Breast epithelium (tissue), 4 donors: ENCODE results near the gene SORCS3. TPM values are rescaled to one million over a fixed set of nuclear protein-coding genes. Genes with fewer than 3 reads are reported as not detected.

Experiments used
- DNase-seq, 2 donors: peaks; one replicate each; pipeline ENCODE4 v3.0.0-alpha.2; 2019; ENCODE audit warnings: low spot score in 2 of 2
- H3K27ac ChIP-seq, 2 donors: fragments of 200-600 bp; sonication (generic) in 1 of 2; one replicate each; pipeline ENCODE4 v1.5.1; 2016 to 2019; ENCODE audit warnings: mild to moderate bottlenecking in 1 of 2
- H3K27me3 ChIP-seq, 2 donors: fragments of 200-600 bp; sonication (generic) in 1 of 2; one replicate each; pipeline versions ENCODE4 v1.5.1 to v1.6.0; 2017 to 2019; ENCODE audit warnings: control low read depth in 1 of 2, mild to moderate bottlenecking in 1 of 2
- H3K36me3 ChIP-seq: fragments of 200-600 bp; one replicate; pipeline ENCODE4 v1.5.1; 2019
- H3K4me1 ChIP-seq, 2 donors: fragments of 200-600 bp; sonication (generic); one replicate each; pipeline ENCODE4 v1.5.1; 2016 to 2019; ENCODE audit warnings: control low read depth in 1 of 2
- H3K4me3 ChIP-seq, 3 donors: fragments of 200-600 bp; sonication (generic); 1 replicate in 2 of 3; 2 replicates in 1 of 3; pipeline ENCODE4 v1.5.1; 2016 to 2019; ENCODE audit warnings: mild to moderate bottlenecking in 3 of 3, moderate library complexity in 2 of 3
- H3K9me3 ChIP-seq, 2 donors: fragments of 200-600 bp; sonication (generic) in 1 of 2; one replicate each; pipeline ENCODE4 v1.5.1; 2016 to 2019; ENCODE audit warnings: control low read depth in 1 of 2
- CTCF ChIP-seq, 3 donors: fragments of 450-650 bp; IDR thresholded peaks; one replicate each; pipeline ENCODE4 v1.5.1; 2016 to 2017; ENCODE audit warnings: antibody characterized with exemption in 3 of 3, mild to moderate bottlenecking in 3 of 3, moderate library complexity in 3 of 3
- POLR2A ChIP-seq: fragments of 450-650 bp; IDR thresholded peaks from one replicate; pipeline ENCODE4 v1.6.1; 2016; ENCODE audit warnings: antibody characterized with exemption, mild to moderate bottlenecking, moderate library complexity
- POLR2AphosphoS5 ChIP-seq, 3 donors: sonication (generic); formaldehyde crosslinking; IDR thresholded peaks; one replicate each; pipeline ENCODE4 v1.6.1; 2017; ENCODE audit warnings: antibody characterized with exemption in 3 of 3
- intact Hi-C: fragments of 100-400 bp; cut with DNase I; formaldehyde crosslinking; loops from one replicate; pipeline ENCODE4 v1.15.1; 2023; ENCODE audit warnings: low total_unique reads
- total RNA-seq, 3 donors: library from RNA; depleted of rRNA; stranded (reverse); fragments of >200 nt; gene quantifications; one replicate each; pipeline ENCODE4 v1.1.0, GENCODE V29; 2016

The SORCS3 gene
- under 1 TPM in 2 of 3 donors, not detected in 1; under 0.01 to 0.16 TPM for total RNA-seq

- TF ChIP-seq POLR2A (no peak), CTCF (IDR thresholded peaks at IDR 0.05) (no peak), POLR2AphosphoS5 (IDR thresholded peaks at IDR 0.05) (no peak)
- intact Hi-C loops = no loop called here
- Histone ChIP-seq H3K27me3 (peaks cover 0 to 76% of the 10 kb centered on the region in 2 donors), H3K9me3 (no peaks in the 10 kb centered on the region), H3K4me3 (peak within 1 kb of the TSS in 2 of 3 donors; percentile 33 to 53), H3K36me3 (no peaks in the 10 kb centered on the region), H3K4me1 (peaks cover 3 to 7% of the 10 kb centered on the region in 2 donors), H3K27ac (no peak within 1 kb of the TSS)
- DNase-seq = no peak
These were observed at the start of gene SORCS3 for GRCh38 chr10:104641187-104641936. Gene SORCS3, plus strand, starts transcription at chr10:104641290.

- intact Hi-C loops = no loop called here
- no peaks in the 10 kb centered on the region for H3K4me1 ChIP-seq
These were observed 49.6 kb upstream of the SORCS3 start for GRCh38 chr10:104591441-104591840.

GRCh38 chr10:104601166-104601565, 39.9 kb upstream of the SORCS3 start:
- no peaks in the 10 kb centered on the region for H3K36me3 ChIP-seq
- no peaks in the 10 kb centered on the region for H3K4me1 ChIP-seq
- H3K9me3 ChIP-seq = no peaks in the 10 kb centered on the region
- H3K27ac ChIP-seq = no peak overlapping the region
- H3K27me3 ChIP-seq = no peaks in the 10 kb centered on the region
- intact Hi-C loops = no loop called here
- DNase-seq = no peak
- no peak for TF ChIP-seq POLR2A
- H3K4me3 ChIP-seq = no peak overlapping the region

More at GRCh38 chr10:104591441-104591840, 49.6 kb upstream of the SORCS3 start:
- TF ChIP-seq POLR2A (no peak), CTCF (IDR thresholded peaks at IDR 0.05) (no peak), POLR2AphosphoS5 (IDR thresholded peaks at IDR 0.05) (no peak)
- H3K9me3 ChIP-seq = no peaks in the 10 kb centered on the region
- H3K27ac ChIP-seq = no peak overlapping the region
- no peak overlapping the region for H3K4me3 ChIP-seq
- H3K27me3 ChIP-seq = no peaks in the 10 kb centered on the region
- no peak for DNase-seq
- H3K36me3 ChIP-seq = no peaks in the 10 kb centered on the region

GRCh38 chr10:104608091-104608828, 32.8 kb upstream of the SORCS3 start:
- Histone ChIP-seq H3K27me3 (no peaks in the 10 kb centered on the region), H3K9me3 (peaks cover 10 to 12% of the 10 kb centered on the region in 2 donors), H3K4me3 (no peak overlapping the region), H3K36me3 (no peaks in the 10 kb centered on the region), H3K4me1 (no peaks in the 10 kb centered on the region), H3K27ac (no peak overlapping the region)
- TF ChIP-seq POLR2AphosphoS5 (IDR thresholded peaks at IDR 0.05) (no peak), POLR2A (no peak)
- intact Hi-C loops = no loop called here
- no peak for DNase-seq

- Histone ChIP-seq H3K9me3 (peaks cover 9% of the 10 kb centered on the region in 2 donors), H3K27me3 (no peaks in the 10 kb centered on the region), H3K4me3 (no peak overlapping the region), H3K36me3 (no peaks in the 10 kb centered on the region), H3K27ac (no peak overlapping the region), H3K4me1 (no peaks in the 10 kb centered on the region)
- TF ChIP-seq CTCF (IDR thresholded peaks at IDR 0.05) = no peak
- no peak for TF ChIP-seq POLR2A
- no peak for TF ChIP-seq POLR2AphosphoS5 (IDR thresholded peaks at IDR 0.05)
- no peak for DNase-seq
- intact Hi-C loops = no loop called here
These were observed 28.4 kb upstream of the SORCS3 start for GRCh38 chr10:104612571-104613205.
